NCI-H1105 (cell line): ENCODE data around the gene ITLN1.
"Not testable (repeated sequence)": the region's sequence is repeated elsewhere in the genome, so short reads cannot be mapped to it uniquely, and the experiment has no call there.

Experiments used
- DNase-seq: peaks from one replicate; lab custom pipeline; 2025; lab: John Stamatoyannopoulos, UW

Gene ITLN1

DNA sequence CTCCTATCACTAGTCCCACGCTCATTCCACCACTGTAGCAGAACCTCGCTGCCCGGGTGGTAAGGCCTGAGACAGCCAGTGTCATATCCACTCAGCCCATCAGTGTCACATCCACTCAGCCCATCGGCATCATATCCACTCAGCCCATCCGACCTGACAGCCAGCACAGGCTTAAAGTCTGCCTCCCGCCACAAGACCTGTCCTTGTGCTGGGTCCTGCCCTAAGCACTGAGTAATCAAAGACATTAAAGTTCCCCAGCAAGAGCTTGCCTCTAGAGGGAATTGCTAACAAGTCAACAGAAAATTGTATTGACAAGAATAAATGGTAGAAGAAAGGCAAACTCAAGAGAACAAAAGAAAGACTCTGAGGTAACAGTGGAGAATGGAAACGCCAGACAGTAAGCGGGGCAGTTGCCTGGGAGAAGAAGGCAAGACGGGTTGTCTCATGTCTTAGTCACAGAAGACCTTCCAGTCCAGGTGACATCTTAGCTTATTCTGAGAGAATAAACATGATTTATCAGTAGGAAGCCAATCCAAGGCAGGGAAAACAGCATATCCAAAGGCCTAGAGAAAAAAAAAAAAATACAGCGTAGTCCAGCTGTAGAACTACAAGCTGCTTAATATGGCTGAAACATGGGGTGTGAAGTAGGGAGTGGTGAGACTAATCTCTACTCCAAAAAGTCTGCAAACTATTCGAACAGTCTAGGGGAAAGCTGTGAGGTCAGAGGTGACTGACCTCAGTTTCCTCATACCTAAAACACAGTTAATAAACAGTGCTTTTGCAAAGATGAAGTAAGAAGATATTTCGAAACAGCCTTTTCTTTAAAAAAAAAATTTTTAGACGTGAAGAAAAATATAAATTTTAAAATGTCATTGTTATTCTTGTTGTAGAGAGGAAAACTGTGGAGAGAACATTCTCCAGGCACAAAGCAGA, 1.1 kb downstream of the ITLN1 start:
- DNase-seq = no peak

DNA sequence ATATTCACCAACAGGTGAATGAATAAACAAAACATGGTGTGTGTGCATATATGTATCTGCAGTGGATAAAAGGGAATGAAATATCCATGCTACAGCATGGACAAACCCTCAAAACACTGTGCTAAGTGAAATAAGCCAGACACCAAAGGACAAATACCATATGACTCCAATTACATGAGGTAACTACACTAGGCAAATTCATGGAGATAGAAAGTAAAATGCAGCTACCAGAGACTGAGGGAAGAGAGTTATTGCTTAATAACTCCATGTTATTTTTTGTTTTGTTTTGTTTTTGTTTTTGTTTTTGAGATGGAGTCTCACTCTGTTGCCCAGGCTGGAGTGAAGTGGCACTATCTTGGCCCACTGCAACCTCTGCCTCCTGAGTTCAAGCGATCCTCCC, 2.4 kb downstream of the ITLN1 start:
- DNase-seq = no peak

DNA sequence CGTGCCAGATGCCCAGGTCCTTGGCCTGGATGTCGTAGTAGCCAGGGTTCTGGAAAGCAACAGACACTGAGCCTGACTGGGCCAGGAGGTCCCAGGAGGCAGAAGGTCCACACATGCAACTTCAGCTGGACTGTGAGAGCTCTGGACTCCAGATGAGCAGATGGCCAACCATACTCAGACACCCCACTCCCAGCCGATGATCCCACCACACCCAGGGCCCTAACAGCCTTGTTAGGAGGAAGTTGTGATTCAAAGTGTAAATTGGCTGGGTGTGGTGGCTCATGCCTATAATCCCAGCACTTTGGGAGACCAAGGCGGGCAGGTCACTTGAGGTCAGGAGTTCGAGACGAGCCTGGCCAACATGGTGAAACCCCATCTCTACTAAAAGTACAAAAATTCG, 3.7 kb downstream of the ITLN1 start:
- not testable (repeated sequence) for DNase-seq

DNA sequence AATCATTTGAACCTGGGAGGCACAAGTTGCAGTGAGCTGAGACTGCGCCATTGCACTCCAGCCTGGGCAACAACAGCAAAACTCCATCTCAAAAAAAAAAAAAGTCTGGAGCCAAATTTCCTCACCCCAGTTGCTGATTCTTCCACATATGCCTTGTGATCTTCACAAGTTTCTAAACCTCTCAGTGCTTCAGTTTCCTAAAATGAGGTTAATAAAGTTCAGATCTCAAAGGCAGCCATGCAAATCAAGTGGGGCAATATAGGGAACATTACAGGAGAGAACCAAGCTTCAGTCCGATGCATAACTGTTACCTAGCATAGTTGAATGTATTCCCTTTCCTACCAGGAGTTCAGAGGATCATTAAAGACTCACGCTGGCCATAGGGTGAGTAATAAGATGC, 4.8 kb downstream of the ITLN1 start:
- no peak for DNase-seq

DNA sequence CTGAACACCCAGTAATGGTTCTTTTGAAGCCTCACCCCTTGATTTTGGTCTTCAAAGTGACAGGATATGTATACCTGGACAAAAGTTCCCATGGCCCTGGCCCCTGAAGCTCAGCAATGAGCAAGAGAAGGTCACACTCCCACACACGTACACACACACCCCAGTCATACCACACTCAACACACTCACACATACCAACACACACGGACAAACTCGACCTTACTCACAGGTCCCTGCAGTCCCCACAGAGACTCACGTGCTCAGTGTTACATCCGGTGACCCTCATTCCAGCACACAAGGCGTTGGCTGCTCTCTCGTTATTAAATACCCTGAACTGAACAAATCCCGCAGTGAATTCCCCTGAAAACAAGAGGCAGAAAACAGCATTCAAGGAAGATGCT, 5.9 kb downstream of the ITLN1 start:
- DNase-seq = no peak

DNA sequence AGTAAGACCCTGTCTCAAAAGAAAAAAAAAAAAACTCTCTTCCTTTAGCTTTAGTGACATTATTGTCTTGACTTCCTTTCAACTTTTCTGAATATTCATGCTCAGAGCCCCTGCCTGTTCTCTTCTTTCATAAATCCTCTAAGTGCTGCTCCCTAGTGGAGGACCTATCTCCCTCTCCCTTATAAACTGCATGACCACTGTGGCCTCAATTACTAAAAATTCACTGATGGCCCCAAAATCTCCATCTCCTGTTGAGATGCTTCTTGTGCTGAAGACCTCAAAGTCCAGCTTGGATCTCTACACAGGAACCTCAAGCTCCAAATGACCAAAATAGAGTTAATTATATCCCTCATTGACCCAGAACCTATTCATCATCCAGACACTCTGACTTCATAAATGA, 7.8 kb downstream of the ITLN1 start:
- no peak for DNase-seq

DNA sequence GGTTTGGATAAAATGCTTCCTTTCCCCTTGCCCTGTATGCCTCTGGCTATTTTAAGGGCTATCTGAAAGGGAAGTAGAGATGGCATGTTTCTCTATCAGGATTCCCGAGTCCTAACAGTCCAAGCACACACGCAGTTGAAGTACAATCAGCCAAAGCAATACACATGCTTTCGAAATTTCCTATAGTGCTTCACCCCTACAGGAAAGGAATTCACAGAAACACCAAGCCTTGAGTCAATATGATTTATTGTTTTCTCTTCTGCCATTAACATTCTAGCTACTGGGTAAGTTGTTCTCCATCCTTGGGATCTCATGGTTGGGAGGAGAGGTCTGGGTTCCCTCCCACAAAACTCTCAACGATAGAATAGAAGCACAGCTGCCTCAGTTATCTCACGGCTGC, 8.7 kb downstream of the ITLN1 start:
- DNase-seq = no peak

DNA sequence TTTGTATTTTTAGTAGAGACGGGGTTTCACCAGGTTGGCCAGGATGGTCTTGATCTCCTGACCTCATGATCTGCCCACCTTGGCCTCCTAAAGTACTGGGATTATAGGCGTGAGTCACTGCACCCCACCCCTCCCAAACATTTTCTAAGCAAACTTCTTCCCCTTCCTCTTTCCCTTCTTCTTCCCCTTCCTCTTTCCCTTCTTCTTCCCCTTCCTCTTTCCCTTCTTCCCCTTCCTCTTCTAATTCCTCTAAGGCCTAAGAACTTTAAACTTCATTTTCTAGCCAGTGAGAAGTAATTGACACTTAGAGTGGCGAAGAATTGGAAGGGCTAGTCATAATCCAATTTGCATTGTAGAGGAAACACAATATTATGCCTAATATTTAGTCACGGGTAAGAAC, 9.4 kb downstream of the ITLN1 start:
- DNase-seq = not testable (repeated sequence)

DNA sequence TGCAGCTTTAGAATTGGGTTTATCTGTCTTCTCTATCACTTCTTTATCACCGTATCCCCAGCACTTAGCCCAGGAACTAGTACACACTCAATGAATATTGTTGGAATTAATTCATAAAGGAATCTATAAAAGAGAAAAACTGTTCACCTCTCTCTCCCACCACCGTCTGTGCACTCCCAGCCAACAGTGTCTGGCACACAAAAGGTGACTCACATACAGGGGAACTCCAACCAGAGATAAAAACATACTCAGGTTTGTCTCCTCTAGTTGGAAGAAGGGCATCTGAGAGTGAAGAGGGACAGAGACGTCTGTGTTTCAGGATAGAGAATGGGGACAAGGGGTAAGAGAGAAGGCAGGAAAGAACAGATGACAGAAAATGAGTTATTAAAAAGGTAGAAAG, 10.0 kb downstream of the ITLN1 start:
- no peak for DNase-seq

DNA sequence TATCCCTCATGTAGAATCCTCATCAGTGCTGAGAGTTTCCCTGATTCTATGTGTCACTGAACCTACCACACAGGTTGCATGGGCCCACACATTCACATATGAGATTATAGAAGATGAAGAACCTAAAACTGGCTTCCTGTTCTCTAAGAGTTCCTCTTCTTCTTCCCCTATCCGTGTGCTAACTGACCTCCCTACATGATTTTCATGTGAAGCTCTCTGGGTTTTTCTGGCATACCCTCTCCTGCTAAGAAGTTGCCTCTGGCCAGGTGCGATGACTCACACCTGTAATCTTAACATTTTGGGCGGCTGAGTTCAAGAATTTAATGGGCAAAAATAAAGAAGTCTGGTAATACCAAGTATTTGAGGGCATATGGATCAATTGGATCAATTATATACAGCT, 16.8 kb downstream of the ITLN1 start:
- DNase-seq = no peak

DNA sequence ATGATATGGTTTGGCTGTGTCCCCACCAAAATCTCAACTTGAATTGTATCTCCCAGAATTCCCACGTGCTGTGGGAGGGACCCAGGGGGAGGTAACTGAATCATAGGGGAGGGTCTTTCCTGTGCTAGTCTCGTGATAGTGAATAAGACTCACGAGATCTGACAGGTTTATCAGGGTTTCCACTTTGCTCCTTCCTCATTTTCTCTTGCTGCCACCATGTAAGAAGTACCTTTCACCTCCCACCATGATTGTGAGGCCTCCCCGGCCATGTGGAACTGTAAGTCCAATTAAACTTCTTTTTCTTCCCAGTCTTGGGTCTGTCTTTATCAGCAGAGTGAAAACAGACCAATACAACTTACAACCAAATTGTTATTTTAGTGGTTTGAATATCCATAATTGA, 17.3 kb downstream of the ITLN1 start:
- not testable (repeated sequence) for DNase-seq

DNA sequence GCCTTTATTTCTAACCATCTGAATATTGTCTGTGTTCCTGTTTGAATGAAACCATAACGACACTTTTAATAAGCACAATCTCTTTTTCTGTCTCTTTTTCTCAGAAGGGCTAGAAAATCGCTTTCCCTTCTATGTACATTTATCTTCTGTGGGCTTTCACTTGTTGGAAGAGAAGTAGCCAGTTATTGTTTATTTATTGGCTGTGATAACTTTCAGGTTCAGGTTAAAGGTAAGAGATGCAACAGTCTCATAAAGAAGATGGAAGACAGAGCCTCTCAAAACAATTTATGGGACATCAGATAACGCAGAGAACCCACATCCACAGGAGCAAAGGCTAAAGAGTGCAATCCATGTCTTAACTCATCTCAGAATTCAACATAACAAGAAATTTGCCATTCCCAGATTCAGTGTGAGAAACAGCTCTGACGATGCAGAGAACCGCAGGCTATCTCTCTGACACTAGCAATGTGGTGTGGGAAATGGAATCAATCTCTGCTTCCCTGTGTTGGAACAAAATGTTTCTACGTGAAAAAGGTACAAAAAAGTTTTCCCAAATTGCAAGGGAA, 18.2 kb downstream of the ITLN1 start:
- no peak for DNase-seq

DNA sequence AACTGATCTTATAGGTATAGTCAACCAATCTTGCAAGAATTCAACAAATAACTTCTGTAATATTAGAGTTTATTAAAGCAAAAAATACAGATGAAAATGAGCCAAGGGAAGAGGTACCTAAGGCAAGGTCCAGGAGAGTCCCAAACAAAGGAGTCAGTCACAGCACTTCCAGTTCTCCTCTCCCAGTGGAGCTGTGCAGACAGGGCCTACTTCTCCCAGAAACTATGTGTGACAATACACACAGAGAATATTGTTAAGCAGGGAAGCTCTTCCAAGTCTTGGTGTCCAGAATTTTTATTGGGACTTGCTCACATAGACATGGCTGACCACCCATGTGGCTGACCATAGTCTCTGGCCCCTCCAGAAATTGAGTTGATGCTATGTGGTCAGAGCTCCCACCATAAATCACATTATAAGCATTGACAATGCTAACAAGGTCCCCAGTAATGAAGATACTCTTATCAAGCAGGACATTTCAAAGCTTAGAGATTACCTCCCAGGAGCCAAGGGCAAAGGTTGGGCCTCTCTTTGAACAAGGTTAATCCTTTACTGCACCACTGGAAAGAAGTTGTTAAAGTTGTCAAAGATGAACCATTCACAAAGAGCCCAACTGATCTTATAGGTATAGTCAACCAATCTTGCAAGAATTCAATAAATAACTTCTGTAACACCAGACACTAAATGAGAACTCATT, 18.8 kb downstream of the ITLN1 start:
- DNase-seq = no peak

DNA sequence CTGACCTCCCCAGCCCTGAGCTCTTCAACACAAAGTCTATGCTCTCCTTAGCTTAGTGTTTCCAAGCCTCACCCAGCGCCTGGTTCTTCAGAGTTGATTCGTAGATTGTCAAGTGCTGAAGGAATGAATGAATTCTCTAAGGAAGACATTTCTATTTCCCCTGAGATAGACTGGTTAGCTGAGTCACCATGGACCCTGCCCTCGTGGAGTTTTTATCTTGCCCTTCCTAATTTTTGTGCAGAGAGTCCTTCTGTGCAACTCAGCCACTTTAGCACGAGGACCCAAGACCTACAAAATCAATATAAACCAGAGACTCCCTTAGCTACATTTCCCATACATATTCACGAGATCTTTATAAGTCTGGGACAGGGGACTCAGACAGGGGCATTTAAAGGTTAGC, 19.6 kb downstream of the ITLN1 start:
- DNase-seq = no peak

DNA sequence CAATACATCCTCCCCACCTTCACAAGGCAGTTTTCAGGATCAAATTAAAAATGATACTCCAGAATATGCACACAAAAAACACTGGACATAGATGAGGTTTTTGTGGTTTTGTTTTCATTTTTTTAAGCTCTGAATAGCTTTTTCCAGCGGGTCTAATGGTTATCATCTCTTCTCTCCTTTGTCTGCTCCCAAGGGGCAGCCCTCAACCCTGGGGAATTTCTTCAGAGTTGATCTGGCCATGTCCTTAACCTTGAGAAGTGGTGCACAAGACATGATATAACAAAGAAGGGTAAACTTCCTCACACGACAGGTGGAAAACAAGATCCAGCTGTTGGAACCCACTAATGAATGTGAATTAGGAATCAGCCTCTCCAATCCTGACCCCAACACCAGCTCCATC, 20.8 kb downstream of the ITLN1 start:
- DNase-seq = no peak

DNA sequence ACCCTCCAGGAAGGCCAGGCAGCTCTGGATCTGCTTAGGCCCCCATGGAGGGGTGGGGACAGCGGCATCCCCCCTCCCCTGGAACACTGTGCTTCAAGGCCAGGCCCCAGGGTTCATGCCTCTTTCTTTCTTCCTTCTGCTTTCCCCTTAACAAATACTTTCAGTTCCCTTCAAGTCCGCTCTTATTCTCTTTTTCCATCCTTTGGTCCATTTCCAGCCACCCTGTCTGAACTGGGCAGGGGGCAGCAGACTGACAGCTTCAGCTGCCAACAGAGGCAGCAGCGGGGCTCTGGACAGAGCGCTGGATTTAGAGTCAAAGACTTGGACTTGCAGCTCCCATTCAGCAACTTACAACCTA, 21.2 kb downstream of the ITLN1 start:
- no peak for DNase-seq

DNA sequence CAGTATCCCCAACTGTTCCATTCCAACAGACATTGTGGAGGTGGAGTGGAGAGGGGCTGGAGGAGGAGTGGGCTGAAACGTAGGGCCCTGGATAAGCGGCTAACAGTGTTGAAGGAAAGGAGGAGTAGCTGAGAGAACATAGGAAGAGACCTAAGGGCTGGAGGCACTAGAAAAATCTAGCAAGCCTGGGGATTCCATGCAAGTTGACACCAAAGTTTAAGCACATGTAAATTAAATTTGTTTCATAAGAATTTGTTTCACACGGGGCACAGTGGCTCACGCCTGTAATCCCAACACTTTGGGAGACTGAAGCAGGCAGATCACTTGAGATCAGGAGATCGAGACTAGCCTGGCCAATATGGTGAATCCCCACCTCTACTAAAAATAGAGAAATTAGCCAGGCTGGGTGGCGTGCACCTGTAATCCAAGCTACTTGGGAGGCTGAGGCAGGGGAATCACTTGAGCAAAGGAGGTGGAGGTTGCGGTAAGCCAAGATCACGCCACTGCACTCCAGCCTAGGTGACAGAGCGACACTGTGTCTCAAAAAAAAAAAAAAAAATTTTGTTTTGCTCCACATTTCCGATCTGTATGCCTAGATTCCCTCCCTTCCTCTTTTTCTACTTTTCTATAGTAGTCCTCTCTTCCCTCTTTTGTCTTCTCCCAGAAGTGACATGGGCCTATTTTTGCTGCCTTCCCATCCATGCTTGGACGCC, 21.8 kb downstream of the ITLN1 start:
- DNase-seq = no peak

DNA sequence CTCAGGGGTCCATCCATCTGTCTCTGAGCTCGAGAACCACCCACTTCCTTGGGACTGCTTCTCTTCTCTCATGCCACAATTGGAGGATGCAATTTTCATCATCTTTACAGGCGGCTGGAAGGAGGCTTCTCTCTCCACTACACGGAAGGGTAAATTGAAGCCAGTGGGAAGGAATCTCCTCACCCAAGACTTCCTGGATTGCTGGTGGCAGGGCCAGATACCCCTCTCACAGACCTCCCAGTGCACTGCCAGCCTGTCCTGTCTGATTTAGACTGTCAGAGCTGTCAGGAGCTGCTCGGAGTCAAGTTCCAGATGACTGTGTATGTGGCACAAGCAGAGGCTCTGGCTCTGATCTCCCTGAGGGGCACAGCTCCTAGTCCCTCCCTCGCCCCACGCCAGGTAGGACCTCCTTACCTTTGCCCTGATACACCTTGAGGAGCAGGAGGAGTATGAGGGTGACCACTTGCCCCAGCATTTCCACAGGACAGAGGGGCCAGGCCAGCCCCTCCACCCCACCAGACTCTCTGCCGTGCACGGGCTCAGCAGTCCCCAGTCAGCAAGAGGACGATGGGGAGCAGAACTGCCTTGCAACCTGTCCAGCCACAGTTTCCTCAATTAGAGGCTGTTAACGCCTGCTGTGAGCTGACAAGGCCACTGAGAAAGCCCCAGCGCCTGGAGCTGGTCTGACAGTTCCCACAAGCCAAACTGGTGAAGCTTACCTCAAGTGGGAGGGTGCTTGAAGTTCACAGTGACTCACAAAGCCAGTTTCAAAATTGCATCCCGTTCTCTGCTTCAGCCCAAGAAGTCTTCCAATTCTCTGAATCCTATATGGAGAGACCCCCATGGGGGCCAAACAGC, 22.5 kb downstream of the ITLN1 start, which contains the start of gene CD244:
Gene CD244 (minus strand): TSS at position 685 of the 858 bp plus-strand sequence. CDS start 210 bp downstream, at position 475.
- DNase-seq = no peak

DNA sequence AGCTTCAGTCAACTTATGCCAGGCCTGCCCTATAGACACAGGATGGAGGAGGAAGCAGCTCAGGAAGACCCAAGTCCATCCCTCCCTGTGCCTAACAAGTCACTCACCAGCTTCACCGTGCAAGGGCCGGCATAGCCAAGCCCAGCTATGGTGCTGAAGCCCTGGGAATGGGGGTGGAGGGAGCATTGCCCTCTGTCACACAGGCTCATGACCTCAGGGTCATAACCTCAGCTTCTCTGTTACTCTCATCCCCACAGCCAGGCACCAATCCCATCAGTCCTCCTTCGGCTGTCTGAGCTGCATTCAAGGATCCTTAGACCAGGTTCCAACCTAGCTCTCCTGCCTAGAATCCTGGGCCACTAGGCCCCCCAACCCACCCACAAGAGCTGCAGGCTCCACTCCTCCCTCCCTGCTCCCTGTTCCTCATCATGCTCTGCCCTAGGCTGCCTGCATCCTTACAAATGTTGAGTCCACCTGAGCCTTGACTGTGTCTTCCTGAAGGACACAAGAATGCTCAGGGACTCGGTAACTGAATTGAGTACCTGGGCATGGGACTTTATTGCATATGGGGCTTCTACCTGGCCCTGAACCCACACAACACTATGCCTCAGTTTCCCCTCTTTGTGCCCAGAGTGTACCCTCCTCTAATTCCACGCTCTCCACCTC, 24.0 kb downstream of the ITLN1 start:
- no peak for DNase-seq

DNA sequence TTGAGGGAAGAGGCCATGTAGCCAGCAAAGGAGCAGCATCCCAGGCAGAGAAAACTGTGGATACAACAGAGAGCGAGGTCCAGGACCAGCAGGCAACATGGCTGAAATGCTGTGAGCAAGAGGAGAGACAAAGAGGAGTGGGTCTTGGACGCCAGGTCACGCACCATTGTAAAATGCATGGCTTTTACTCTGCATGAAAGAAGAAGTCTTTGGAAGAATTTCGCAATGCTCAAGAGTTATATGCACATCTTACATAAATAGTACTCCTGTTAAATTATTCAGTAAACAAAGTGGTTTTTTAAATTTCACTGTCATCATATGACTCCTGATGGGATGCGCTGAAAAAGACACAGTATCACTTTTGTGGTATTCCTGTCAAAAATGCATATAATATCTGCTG, 25.8 kb downstream of the ITLN1 start:
- DNase-seq = no peak

DNA sequence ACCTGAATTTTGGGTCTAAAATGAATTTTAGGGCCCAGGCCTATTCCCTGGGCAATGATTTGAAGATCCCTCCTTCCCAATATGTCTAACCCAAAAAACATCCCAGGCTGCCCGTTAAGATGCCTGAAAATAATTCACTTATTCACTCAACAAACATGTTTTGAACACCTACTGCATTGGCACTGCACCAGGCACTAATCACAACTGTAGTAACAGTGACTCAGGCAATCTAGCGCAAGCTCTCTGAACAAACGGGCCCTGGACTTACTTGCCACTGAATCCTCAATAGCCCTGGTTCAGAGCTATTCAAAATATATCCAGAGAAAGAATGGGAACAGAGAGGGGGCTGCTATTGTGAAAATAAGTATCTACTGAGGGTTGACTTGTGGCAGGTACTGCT, 26.5 kb downstream of the ITLN1 start:
- DNase-seq = no peak
